GM12878 (cell line): ENCODE results near the gene IRF4.

ENCODE experiments used
- CTCF ChIP-seq, 3 experiments: IDR thresholded peaks in 2 of 3; conservative IDR thresholded peaks in 1 of 3; 2 replicates each; pipeline ENCODE4 v1.5.1; 2011; ENCODE audit warnings: low read depth in 3 of 3, low read length in 3 of 3, mild to moderate bottlenecking in 3 of 3, control low read depth in 2 of 3, moderate library complexity in 2 of 3, inconsistent platforms in 1 of 3, mixed read lengths in 1 of 3; ENCODE audit not compliant: control insufficient read depth in 2 of 3, insufficient read depth in 1 of 3; ENCODE audit errors: extremely low read depth in 1 of 3
- EGR1 ChIP-seq, 2 experiments: IDR thresholded peaks; 1 replicate in 1 of 2; 2 replicates in 1 of 2; pipeline ENCODE4 v1.6.1; 2011 to 2012; ENCODE audit warnings: low read depth in 2 of 2, low read length in 2 of 2, borderline replicate concordance in 1 of 2, mild to moderate bottlenecking in 1 of 2, moderate library complexity in 1 of 2
- EZH2 ChIP-seq: IDR thresholded peaks from 2 replicates; pipeline ENCODE4 v1.6.1; 2012; ENCODE audit warnings: low read depth, mild to moderate bottlenecking, control low read depth, inconsistent platforms, low read length, borderline replicate concordance; ENCODE audit not compliant: control insufficient read depth
- GATAD2B ChIP-seq: fragments of 450-650 bp; conservative IDR thresholded peaks from 2 replicates; pipeline ENCODE4 v1.6.1; 2017; ENCODE audit warnings: low read depth, mild to moderate bottlenecking, moderate library complexity
- MYC ChIP-seq: IDR thresholded peaks from 2 replicates; pipeline ENCODE4 v1.6.1; 2011; ENCODE audit warnings: mild to moderate bottlenecking, low read length, moderate library complexity, inconsistent platforms; ENCODE audit not compliant: insufficient read depth, insufficient replicate concordance, insufficient read length, severe bottlenecking

DNA sequence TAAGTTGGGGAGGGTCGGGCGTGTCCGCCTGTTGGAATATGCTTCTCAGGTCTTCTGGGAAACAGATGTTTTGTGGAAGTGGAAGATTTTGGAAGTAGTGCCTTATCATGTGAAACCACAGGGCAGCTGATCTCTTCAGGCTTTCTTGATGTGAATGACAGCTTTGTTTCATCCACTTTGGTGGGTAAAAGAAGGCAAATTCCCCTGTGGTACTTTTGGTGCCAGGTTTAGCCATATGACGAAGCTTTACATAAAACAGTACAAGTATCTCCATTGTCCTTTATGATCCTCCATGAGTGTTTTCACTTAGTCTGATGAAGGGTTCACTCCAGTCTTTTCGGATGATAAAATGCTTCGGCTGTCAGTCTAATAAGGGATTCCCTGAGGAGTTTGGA is 4.6 kb downstream of the IRF4 start:
- TF ChIP-seq CTCF (IDR thresholded peaks at IDR 0.05 in 2 of 3, conservative IDR thresholded peaks at IDR 0.05 in 1 of 3; ENCODE audit: control insufficient read depth in 2 of 3, extremely low read depth in 1 of 3, insufficient read depth in 1 of 3, low read depth in 3 of 3, low read length in 3 of 3) (no peak), EZH2 (no peak), GATAD2B (no peak), EGR1 (IDR thresholded peaks at IDR 0.05; ENCODE audit: borderline replicate concordance in 1 of 2, low read depth in 2 of 2, low read length in 2 of 2) (no peak), MYC (no peak)
